ENCODE measurements around the gene CDHR5.

Gene CDHR5

GRCh38 chr11:623349-623869, 1.3 kb downstream of the CDHR5 start:
- DNase-seq (ENCODE audit: low read depth) = no peak

DNA sequence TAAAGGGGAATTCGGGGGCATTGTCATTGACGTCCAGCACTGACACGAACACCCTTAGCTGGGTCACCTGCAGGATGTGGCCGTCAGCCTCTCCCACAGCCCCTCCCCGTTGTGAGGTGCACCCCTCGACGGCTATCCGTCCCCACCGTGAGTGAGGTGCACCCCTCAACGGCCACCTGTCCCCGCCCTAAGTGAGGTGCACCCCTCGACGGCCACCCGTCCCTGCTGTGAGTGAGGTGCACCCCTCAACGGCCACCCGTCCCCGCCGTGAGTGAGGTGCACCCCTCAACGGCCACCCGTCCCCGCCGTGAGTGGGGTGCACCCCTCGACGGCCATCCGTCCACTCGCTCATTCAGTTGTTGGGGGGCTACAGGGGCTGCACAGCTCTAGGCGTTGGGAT, 2.9 kb downstream of the CDHR5 start:
- DNase-seq (ENCODE audit: low read depth) = no peak

DNA sequence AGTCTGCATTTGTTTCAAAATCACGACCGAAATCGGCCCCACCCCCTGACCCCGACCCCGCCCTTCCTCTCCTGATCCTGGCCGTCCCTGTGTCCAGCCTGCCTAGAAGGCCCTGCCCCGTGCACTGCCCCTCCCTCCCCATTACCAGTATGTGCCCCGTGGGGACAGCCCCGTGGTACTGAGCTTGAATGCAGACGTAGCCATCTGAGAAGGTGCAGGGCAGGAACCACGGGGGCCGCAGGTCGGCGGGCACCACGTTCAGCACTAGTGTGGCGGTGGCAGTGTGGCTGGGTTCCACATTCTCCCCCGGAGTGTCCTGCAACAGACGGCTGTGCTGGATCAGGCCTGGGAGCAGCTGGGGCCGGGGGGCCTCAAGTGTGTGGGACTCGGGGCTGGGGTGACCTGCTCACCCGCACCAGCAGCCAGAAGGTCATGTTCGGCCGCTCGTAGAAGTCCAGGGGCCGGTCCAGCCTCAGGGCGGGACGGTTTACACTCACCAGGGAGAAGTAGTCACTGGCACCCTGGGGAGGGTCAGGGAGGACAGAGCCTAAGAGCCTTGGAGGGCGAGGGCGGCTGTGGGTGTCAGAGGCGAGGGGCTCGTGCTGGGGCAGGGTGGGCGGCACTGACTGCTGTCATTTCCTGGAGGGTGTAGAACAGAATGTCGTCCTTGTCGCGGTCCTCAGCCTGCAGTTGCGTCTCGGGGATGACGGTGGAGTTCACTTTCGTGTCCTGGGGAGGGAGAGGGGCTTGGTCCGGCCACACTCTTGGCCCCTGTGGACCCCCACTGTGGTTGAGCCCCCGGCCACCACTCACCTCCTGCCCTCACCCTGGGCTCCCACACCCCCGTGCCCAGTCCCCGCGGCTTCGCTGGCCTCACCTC, 3.6 kb downstream of the CDHR5 start:
- no peak for DNase-seq (ENCODE audit: low read depth)

GRCh38 chr11:620201-620600, 4.6 kb downstream of the CDHR5 start:
- DNase-seq (ENCODE audit: low read depth) = no peak

GRCh38 chr11:619628-620050, 5.1 kb downstream of the CDHR5 start:
- DNase-seq (ENCODE audit: low read depth) = no peak

- DNase-seq (ENCODE audit: low read depth) = no peak
These were observed 5.7 kb downstream of the CDHR5 start for GRCh38 chr11:618856-619627.

DNA sequence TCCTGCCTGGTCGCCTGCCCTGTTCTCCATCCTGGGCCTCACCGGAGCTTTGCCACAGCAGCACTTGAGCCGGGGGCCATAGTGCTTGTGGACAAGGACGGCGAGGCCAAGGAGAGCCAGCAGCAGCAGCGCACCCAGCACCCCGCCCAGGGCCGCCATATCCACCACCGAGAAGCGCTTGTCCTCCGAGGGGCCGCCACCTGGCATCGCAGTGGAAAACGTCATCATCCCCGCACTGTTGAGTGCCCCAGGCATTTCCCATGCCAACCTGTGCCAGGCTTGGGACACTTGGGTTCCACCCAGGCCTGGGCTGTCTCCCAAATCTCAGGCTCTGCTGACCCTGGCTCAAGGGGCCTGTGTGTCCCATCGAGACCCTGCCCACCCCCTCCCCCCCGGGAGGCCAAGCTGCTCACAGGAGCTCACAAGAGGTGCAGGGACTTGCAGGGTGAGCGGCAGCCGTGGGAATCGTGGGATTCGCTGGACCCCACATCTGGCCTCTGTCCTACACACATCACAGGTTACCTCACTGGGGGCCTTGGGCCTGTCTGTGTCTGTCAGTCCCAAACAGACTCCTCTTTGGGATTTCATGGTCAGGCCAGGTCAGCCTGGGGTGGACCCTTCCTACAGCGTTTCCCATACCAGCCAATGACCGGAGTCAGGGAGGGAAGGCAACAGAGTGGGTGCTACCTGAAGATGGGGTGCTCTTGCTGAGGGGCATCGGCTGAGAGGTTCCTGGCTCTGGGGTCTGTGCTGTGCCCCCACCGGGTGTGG, 6.7 kb downstream of the CDHR5 start:
- no peak for DNase-seq (ENCODE audit: low read depth)

DNA sequence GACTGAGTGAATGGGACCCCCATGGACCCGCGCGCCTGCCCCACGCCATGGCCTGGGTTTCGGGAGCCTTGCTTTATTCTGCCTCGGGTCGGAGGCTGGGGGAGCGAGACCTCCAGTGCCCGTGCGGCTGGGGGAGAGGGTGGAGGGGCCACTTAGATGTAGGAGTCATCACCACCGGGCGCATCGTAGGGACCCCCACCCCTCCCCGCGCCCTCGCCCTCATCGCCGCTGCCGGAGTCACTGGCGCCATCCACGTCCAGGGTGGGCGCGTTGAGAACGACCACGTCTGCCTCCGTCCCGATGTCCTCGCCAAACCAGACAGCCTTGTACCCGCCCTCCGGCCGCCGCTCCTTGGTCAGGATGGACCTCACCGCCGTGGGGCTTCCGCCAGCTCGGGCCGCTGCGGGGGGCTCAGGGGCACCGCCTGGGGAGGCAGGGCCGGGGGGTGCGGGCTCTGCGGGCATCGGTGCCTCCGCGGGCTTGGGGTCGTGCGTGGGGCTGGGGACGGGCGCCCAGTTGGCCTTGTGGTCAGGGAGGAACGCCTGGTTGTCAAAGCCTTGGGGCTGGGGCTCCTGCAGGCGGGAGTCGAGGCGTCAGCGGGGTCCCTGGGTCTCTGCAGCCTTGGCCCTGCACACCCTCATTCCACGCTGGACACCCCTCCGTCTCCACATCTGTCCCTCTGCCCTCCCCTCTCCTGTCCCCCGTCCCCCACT, 7.4 kb downstream of the CDHR5 start:
- no peak for DNase-seq (ENCODE audit: low read depth)

DNA sequence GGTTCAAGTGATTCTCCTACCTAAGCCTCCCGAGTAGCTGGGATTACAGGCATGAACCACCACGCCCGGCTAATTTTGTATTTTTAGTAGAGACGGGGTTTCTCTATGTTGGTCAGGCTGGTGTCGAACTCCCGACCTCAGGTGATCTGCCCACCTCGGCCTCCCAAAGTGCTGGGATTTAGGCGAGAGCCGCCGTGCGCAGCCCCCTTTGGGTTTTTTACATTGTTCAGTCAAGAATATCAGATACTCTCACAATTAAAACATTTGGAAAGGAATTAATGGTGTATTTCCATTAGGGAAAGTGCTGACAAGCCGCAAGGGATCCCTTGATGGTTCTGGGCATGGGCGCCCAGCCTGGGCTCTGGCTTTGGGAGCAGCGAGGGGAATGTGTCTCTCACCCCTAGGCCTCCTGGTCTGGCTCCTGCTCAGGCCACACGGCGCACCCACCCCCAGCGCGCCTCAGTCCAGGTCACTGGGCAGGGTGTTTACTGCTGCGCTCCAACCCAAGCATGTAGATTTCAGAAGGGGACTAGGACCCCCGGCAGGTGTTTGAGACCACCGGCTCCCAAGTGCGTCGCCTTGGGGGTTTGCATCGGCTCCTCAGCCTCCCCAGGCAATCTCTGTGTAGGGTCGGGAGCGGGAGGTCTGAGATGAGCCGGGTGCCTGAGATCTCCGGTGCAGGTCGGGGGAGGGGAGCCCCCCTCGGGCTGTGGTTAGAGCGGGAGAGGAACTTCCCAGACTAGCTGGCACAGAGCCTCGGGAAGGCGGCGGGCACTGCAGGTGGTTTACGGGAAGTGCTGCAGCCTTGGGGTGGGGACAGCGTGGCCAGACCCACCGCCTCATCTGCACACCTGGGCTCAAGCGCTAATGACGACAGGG, 8.2 kb downstream of the CDHR5 start:
- DNase-seq (ENCODE audit: low read depth) = no peak

GRCh38 chr11:615504-616319, 9.0 kb downstream of the CDHR5 start, which contains the start of gene IRF7:
IRF7 (minus strand) TSS chr11:615950; CDS start chr11:615364, 586 bp downstream.
- peak; percentile 73 for DNase-seq (ENCODE audit: low read depth)

GRCh38 chr11:614623-615503, 9.9 kb downstream of the CDHR5 start:
- DNase-seq (ENCODE audit: low read depth) = no peak

GRCh38 chr11:614021-614622, 10.6 kb downstream of the CDHR5 start:
- no peak for DNase-seq (ENCODE audit: low read depth)

- DNase-seq (ENCODE audit: low read depth) = peak; percentile 67
These were observed 11.3 kb downstream of the CDHR5 start for GRCh38 chr11:613369-613968.

DNA sequence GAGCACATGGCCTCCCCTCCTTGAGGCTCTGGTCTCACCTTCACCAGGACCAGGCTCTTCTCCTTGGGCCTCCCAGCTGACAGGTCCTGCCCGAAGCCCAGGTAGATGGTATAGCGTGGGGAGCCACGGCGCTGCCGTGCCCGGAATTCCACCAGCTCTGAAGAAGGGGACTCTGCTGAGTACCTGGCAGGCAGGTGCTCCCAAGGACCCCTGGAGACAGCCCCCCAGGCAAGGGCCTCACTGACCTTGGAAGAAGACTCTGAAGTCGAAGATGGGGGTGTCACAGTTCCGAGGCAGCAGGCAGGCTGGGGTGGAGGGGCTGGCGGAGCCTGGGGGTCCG, 11.8 kb downstream of the CDHR5 start:
- no peak for DNase-seq (ENCODE audit: low read depth)

GRCh38 chr11:612201-612960, 12.4 kb downstream of the CDHR5 start:
- DNase-seq (ENCODE audit: low read depth) = no peak

GRCh38 chr11:611001-611996, 13.5 kb downstream of the CDHR5 start:
- no peak for DNase-seq (ENCODE audit: low read depth)
